ENCODE data around the gene SALL4. TPM values are rescaled to one million over a fixed set of nuclear protein-coding genes. Genes with fewer than 3 reads are reported as not detected.

Gene SALL4
- not detected for polyA plus RNA-seq (2012; ENCODE audit: insufficient read depth, insufficient read length, low read depth)

DNA sequence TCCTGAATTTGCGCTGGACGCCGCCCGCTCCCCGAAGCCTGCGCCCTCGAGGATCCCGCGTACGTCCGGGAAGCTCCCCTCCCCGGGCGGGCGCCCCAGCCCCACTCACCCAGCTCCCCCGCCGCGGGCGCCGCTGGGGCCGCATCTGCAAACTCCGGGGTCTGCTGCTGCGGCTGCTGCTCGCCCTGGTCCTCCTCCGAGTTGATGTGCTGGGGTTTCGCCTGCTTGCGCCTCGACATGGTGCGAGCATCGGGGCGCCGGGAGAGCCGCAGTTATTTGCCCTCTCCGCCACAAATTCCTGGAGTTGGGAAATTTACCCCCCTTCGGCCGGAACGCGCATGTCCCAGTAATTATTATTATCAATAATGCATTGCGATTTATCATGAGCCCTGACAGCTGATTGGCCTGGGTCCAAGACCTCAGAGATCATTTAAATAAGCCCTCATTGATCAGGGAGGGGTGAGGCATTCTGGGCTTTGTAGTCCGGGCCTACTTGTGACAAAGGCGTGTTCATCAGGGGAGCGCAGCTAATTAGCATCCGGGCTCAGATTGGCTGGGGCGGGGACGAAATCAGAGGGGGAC is at the start of gene SALL4:
SALL4 (minus strand) TSS at position 352 of the 582 bp plus-strand sequence; CDS start at position 239, 113 bp downstream.
- H3K36me3 ChIP-seq, result no peaks in the 10 kb centered on the region
- H3K9me3 ChIP-seq, result no peaks in the 10 kb centered on the region; the same call in 1 of the 2 replicates
- H3K27me3 ChIP-seq, result peaks cover 57% of the 10 kb centered on the region
- peak; percentile 27 for DNase-seq
- peak within 1 kb of the TSS; percentile 56 for H3K4me3 ChIP-seq (ENCODE audit: low read depth, low read length)
- no peaks in the 10 kb centered on the region for H3K4me1 ChIP-seq
- no peak for TF ChIP-seq CTCF (IDR thresholded peaks at IDR 0.05; ENCODE audit: low read depth, low read length)

DNA sequence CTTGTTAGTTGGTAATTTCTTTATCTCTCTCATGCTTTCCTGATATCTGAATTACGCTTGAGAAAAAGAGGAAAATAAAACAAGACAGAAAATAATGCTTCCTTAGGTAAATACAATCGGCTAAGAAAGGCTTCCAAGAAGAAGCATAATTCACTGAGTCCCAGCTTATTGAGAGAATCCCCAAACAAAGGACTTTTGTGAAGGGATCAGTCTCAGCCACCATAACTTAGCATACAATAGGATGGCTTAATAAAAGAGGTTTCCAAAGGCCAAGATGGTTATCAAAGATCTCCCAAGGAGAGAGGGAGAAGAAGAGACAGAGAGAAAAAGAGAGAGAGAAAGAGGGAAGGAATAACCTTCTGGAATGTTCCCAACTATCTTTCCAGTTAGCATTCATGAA is 46.0 kb upstream of the SALL4 start:
- TF ChIP-seq CTCF (IDR thresholded peaks at IDR 0.05; ENCODE audit: low read depth, low read length), result no peak
- H3K27me3 ChIP-seq, result no peaks in the 10 kb centered on the region
- H3K36me3 ChIP-seq, result no peaks in the 10 kb centered on the region
- no peaks in the 10 kb centered on the region for H3K4me1 ChIP-seq
- DNase-seq, result no peak
- H3K4me3 ChIP-seq (ENCODE audit: low read depth, low read length), result no peak overlapping the region
- H3K9me3 ChIP-seq, result no peaks in the 10 kb centered on the region

- no peak overlapping the region for H3K4me3 ChIP-seq (ENCODE audit: low read depth, low read length)
- TF ChIP-seq CTCF (IDR thresholded peaks at IDR 0.05; ENCODE audit: low read depth, low read length), result no peak
- no peaks in the 10 kb centered on the region for H3K9me3 ChIP-seq
- no peaks in the 10 kb centered on the region for H3K36me3 ChIP-seq
- no peak for DNase-seq
- no peaks in the 10 kb centered on the region for H3K4me1 ChIP-seq
- H3K27me3 ChIP-seq, result no peaks in the 10 kb centered on the region
Measured at GRCh38 chr20:51840865-51841264, 38.5 kb upstream of the SALL4 start.

- no peaks in the 10 kb centered on the region for H3K4me1 ChIP-seq
- TF ChIP-seq CTCF (IDR thresholded peaks at IDR 0.05; ENCODE audit: low read depth, low read length), result no peak
- no peaks in the 10 kb centered on the region for H3K27me3 ChIP-seq
- no peaks in the 10 kb centered on the region for H3K9me3 ChIP-seq
- no peak overlapping the region for H3K4me3 ChIP-seq (ENCODE audit: low read depth, low read length)
- no peak for DNase-seq
- H3K36me3 ChIP-seq, result no peaks in the 10 kb centered on the region
Measured at GRCh38 chr20:51837876-51838420, 35.6 kb upstream of the SALL4 start.

DNA sequence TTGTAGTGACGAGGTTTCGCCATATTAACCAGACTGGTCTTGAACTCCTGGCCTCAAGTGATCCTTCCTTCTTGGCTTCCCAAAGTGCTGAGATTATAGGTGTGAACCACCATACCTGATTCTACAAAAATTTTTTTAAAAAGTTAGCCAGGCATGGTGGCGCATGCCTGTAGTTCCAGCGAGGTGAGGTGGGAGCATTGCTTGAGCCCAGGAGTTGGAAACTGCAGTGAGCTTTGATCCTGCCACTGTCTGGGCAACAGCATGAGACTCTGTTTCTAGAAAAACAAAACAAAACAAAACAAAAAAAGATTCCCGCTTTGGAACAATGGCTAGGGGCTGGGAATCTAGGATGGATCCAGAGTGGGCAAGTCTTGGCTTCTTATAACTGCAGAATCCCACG is 35.1 kb upstream of the SALL4 start:
- H3K36me3 ChIP-seq, result no peaks in the 10 kb centered on the region
- TF ChIP-seq CTCF (IDR thresholded peaks at IDR 0.05; ENCODE audit: low read depth, low read length), result no peak
- no peak overlapping the region for H3K4me3 ChIP-seq (ENCODE audit: low read depth, low read length)
- no peaks in the 10 kb centered on the region for H3K4me1 ChIP-seq
- no peaks in the 10 kb centered on the region for H3K27me3 ChIP-seq
- DNase-seq, result no peak
- no peaks in the 10 kb centered on the region for H3K9me3 ChIP-seq

- Histone ChIP-seq H3K4me3 (ENCODE audit: low read depth, low read length) (no peak overlapping the region), H3K36me3 (no peaks in the 10 kb centered on the region), H3K4me1 (no peaks in the 10 kb centered on the region), H3K9me3 (no peaks in the 10 kb centered on the region), H3K27me3 (no peaks in the 10 kb centered on the region)
- no peak for TF ChIP-seq CTCF (IDR thresholded peaks at IDR 0.05; ENCODE audit: low read depth, low read length)
- DNase-seq, result no peak
Measured at GRCh38 chr20:51833326-51833725, 31.0 kb upstream of the SALL4 start.
